Cerebellar cortex (tissue), 1 donor: ENCODE results near the gene EFHB.
A peak's percentile ranks its signal among the peaks of the same experiment; 100 is the strongest.
"Not testable (repeated sequence)": the region's sequence is repeated elsewhere in the genome, so short reads cannot be mapped to it uniquely, and the experiment has no call there.

ENCODE experiments used
- DNase-seq: peaks from one replicate; pipeline ENCODE4 v3.0.0-alpha.2; 2015; ENCODE audit warnings: low spot score

The EFHB gene

DNA sequence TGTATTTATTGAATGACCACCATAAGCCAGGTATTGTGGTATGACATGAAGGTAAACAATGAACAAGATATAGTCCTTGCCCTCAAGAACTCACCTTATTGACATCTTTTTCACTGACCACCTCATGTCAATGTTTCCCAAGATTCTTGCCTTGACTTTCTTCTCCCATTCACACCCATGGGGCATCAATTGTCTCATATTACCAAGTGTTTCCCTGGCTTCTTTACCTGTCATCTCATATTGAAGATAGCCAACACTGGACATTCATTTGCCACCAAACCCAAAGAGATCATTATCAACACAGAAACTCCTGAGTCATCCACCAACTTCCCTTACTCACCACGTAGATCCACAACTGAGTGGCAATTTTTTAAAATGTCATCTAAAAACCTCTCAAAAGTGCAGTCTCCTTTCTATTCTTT lies 2.2 kb downstream of the EFHB start:
- no peak for DNase-seq

DNA sequence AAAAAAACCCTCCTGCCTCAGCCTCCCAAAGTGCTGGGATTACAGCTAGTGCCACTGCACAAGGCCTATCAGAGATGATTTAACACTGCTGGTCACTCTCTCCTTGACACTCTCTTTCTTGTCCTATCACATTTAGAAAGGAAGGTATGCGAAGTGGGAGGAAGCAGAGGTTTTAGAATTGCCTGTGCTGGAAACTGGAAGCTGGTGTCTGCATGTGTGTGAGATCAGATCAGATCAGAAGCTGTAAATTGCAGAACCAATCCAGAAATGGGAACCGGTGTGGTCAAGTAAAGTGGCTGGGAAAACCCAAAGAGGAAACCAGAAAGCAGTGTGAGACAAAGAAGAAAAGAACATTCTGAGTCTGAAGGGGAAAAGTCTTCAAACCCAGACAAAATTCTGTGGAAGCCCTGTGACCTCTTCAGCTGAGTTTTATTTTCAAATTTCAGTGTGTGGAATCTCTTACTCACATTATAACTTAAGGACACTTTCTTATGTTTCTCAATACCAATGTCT lies 2.8 kb downstream of the EFHB start:
- DNase-seq = no peak

- no peak for DNase-seq
Observed at GRCh38 chr3:19920401-19921080, 13.5 kb downstream of the EFHB start.

- DNase-seq = no peak
Observed at GRCh38 chr3:19917167-19917566, 16.9 kb downstream of the EFHB start.

DNA sequence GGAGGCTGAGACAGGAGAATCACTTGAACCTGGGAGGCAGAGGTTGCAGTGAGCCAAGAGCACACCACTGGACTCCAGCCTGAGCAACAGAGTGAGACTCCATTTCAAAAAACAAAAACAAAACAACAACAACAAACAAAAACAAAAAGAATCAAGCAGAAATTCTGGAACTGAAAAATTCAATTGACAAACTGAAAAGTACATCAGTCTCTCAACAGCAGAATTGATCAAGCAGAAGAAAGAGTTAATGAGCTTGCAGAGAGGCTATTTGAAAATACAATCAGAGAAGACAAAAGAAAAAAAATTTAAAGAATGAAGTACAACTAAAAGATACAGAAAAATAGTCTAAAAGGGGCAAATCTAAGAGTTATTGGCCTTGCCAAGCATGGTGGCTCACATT lies 22.6 kb downstream of the EFHB start:
- no peak for DNase-seq

- no peak for DNase-seq
Observed at GRCh38 chr3:19907523-19907922, 26.5 kb downstream of the EFHB start.

DNA sequence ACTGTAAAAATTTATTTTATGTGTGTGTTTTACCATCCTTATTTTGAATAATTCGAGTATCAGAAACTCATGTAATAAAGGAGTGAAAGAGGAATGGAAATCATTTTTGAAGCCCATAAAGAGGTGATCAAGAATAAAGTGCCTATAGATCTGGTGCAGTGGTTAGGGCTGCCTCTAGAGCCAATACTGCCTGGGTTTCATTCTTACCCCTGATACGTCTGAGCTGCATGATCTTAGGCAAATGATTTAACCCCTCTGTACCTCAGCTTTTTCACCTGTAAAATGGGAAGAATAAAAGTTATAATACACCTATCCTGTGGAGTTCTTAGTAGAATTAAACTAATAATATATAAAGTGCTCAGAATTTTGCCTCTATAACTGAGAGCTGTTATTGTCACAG lies 30.4 kb downstream of the EFHB start:
- DNase-seq = no peak

DNA sequence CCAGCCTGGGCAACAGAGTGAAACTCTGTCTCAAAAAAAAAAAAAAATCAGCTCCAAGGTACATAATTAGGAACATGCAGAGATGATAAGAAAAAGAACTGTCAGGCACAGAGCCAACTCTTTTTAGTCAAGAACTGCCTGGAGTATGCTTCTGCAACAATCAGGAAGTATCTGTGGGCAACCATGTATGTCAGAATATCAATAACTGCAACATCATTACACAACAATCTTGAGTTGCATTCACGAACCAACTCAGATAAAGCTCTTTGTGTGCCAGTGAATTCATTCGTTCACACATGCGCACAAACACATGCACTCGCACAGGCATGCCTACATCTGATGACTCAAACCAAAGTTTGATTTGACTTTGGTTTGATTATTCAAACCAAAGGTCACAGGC lies 32.1 kb downstream of the EFHB start:
- no peak for DNase-seq

- no peak for DNase-seq
Observed at GRCh38 chr3:19901337-19901736, 32.7 kb downstream of the EFHB start.

DNA sequence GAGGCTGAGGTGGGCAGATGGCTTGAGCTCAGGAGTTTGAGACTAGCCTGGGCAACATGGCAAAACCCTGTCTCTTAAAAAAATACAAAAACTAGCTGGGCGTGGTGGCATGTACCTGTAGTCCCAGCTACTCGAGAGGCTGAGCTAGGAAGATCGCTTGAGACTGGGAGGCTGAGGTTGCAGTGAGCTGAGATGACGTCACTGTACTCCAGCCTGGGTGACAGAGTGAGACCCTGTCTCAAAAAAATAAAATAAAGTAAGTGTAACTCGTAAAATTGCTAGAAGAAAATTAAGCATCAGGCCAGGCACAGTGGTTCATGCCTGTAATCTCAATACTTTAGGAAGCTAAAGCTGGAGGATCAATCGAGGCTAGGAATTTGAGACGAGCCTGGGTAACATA lies 34.2 kb downstream of the EFHB start:
- not testable (repeated sequence) for DNase-seq

DNA sequence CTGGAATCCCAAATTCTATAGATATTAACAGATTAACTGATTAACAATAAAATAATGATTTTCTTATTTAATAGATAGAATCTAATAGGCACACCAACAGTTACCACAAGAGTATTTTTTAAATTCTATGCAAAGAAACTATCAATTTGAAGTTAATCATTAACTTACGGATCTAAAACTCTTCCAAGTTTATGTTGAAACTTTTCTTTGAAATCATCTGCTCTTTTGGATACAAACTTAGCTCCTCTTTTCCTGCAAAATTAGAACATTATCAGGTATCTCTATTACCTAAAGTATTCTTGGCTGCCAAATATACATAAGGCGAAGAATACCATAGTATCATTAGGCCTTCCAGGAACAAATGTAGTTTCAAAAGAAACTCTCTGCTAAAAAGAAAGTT lies 34.8 kb downstream of the EFHB start:
- DNase-seq = no peak

DNA sequence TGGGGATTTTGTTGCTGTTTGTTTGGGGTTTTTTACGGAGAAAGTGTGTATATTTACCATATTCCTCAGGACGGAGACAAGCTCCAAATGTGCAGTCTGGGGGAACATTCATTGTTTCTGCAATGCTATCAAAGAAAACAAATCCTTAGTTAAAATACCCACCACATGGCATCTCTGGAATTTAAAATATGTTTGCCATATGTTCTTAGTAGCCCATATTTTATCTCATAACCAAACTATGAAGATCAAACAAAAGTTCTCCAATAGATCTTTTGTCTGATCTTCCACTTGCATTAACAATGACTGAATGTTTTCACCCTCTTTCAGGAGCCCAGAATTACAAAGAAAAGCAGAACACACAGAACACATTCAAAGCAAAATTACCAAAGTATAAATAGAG lies 35.3 kb downstream of the EFHB start:
- DNase-seq = no peak

- no peak for DNase-seq
Observed at GRCh38 chr3:19891740-19892139, 42.3 kb downstream of the EFHB start.

DNA sequence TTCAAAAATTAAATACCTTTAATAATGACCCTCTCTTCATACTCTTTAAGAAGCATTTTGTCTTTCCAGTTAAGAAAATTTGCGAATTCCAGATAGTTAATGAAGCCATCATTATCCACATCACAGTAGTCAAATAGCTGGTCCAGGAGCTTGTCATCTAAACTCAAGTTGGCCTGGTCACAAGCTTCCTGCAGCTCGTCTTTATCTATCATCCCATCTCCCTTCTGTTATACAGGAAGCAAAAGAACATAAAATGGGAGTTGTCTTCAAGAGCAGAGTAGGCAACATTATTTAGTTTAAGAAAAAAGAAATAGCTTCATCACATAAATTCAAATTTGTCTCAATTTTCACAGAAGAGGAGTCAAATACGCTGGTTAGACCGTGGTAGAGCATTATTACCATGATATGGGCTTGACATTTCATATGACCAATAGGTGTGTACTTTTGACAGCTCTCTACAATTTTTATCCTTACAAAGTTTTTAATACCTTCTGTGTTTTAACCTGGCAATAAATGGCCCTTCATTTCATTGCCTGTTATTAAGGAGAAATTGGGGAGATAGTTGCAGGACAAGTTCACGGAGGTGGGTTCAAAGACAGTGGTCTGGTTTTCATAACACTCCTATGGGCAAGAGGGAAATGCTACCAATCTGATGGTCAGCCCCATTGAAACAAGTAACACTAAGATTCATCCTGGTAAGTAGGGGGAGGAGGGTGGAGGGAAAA lies 45.4 kb downstream of the EFHB start:
- no peak for DNase-seq

GRCh38 chr3:19887122-19887521 lies 46.9 kb downstream of the EFHB start:
- DNase-seq = not testable (repeated sequence)

DNA sequence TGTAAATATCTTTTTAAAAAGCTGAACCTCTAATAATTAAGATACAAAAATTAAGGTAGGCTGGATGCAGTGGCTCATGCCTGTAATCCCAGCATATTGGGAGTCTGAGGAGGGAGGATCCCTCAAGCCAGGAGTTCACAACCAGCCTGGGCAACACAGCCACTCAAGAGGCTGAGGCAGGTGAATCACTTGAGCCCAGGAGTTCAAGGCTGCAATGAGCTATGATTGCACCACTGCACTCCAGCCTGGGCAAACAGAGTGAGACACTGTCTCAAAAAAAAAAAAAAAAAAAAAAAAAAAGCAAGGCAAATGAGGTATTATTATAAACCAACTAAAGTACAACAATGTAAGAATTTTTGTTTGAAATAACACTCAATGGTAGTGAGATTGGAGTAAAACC lies 47.6 kb downstream of the EFHB start:
- no peak for DNase-seq

- peak; percentile 20 for DNase-seq
Observed at GRCh38 chr3:19885468-19885867, 48.5 kb downstream of the EFHB start.

DNA sequence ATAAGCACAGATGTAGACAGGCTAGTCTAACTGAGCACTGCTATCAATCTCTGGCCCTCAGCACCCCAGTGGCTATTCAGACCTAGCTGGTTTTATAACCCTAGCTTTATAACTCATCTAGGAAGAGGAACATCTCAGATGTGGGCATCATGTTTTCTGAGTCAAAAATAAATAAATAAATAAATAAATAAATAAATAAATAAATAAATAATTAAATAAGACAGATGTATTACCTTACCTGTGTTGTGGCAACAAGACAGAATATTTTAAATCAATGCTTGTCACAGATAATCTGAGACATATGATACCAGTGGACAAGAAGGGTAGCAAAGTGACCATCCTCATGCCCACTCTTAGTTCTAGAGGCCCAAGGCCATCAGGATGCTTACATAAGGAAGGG lies 52.2 kb downstream of the EFHB start:
- no peak for DNase-seq

GRCh38 chr3:19881036-19881435 lies 53.0 kb downstream of the EFHB start:
- no peak for DNase-seq

- DNase-seq = no peak
Observed at GRCh38 chr3:19877656-19878055, 56.4 kb downstream of the EFHB start.

- peak; percentile 78 for DNase-seq
Observed at GRCh38 chr3:19866751-19867347, 67.2 kb downstream of the EFHB start.

- not testable (repeated sequence) for DNase-seq
Observed at GRCh38 chr3:19855318-19855717, 78.7 kb downstream of the EFHB start.

DNA sequence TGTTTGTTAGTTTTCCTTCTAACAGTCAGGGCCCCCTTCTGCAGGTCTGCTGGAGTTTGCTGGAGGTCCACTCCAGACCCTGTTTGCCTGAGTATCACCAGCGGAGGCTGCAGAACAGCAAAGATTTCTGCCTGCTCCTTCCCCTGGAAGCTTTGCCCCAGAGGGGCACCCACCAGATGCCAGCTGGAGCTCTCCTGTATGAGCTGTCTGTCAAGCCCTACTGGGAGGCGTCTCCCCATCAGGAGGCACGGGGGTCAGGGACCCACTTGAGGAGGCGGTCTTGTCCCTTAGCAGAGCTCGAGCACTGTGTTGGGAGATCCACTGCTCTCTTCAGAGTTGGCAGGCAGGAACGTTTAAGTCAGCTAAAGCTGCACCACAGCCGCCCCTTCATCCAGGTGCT lies 87.4 kb downstream of the EFHB start:
- not testable (repeated sequence) for DNase-seq
